B cell (primary cell): ENCODE results near the gene QRICH1. TPM values are rescaled to one million over a fixed set of nuclear protein-coding genes. Genes with fewer than 3 reads are reported as not detected.
A peak's percentile ranks its signal among the peaks of the same experiment; 100 is the strongest.

Experiments used
- ATAC-seq: fragments of 200-7000 bp; cut with Tn5 transposase; one replicate; pipeline ENCODE4 v1.10.0; 2021; ENCODE audit warnings: low read depth, mild to moderate bottlenecking, moderate number of reproducible peaks, moderate library complexity
- CTCF ChIA-PET: fragments of 350-600 bp; sonication (Branson Sonifier 250); formaldehyde crosslinking; loops from one replicate; lab custom pipeline; 2021; ENCODE audit warnings: antibody characterized with exemption, inconsistent platforms; lab: Charles Lee
- POLR2A ChIA-PET: fragments of 350-600 bp; sonication (Branson Sonifier 250); formaldehyde crosslinking; loops from one replicate; lab custom pipeline; 2021; ENCODE audit warnings: antibody characterized with exemption; lab: Charles Lee
- DNase-seq: peaks from one replicate; pipeline ENCODE4 v3.0.0; 2013
- H2AFZ ChIP-seq: 2 replicates; pipeline ENCODE4 v1.6.1; 2012; ENCODE audit warnings: mild to moderate bottlenecking, low read depth, low read length; ENCODE audit not compliant: insufficient read depth, poor library complexity, severe bottlenecking
- H3K27ac ChIP-seq, 2 donors: 1 replicate in 1 of 2; 2 replicates in 1 of 2; pipeline ENCODE4 v1.5.1; 2012 to 2013; ENCODE audit warnings: low read length in 2 of 2, mild to moderate bottlenecking in 2 of 2, moderate library complexity in 1 of 2
- H3K27me3 ChIP-seq, 4 experiments: fragments of 200-600 bp in 1 of 4; sonication (generic) in 1 of 4; replicated peaks in 1 of 4; 1 replicate in 2 of 4; 2 replicates in 2 of 4; pipeline versions ENCODE4 v1.6.1 to v1.7.0; 2013 to 2016; ENCODE audit warnings: low read length in 3 of 4, mild to moderate bottlenecking in 2 of 4, mixed read lengths in 1 of 4, moderate library complexity in 1 of 4; ENCODE audit not compliant: insufficient read depth in 4 of 4, control insufficient read depth in 3 of 4; ENCODE audit errors: control extremely low read depth in 1 of 4
- H3K36me3 ChIP-seq, 2 experiments: replicated peaks in 1 of 2; 1 replicate in 1 of 2; 2 replicates in 1 of 2; pipeline versions ENCODE4 v1.6.1 to v1.7.1; 2013; ENCODE audit warnings: low read length in 1 of 2; ENCODE audit not compliant: insufficient read depth in 2 of 2, control insufficient read depth in 1 of 2; ENCODE audit errors: control extremely low read depth in 1 of 2, extremely low read depth in 1 of 2
- H3K4me1 ChIP-seq, 2 donors: fragments of 200-600 bp in 1 of 2; sonication (generic) in 1 of 2; 1 replicate in 1 of 2; 2 replicates in 1 of 2; pipeline versions ENCODE4 v1.5.1 to v1.6.1; 2013 to 2017; ENCODE audit warnings: low read length in 2 of 2; ENCODE audit not compliant: control insufficient read depth in 2 of 2, insufficient read depth in 2 of 2
- H3K4me2 ChIP-seq: replicated peaks from 2 replicates; pipeline ENCODE3; 2012; ENCODE audit warnings: mild to moderate bottlenecking, low read depth, low read length; ENCODE audit not compliant: poor library complexity, severe bottlenecking
- H3K4me3 ChIP-seq, 5 experiments: fragments of 200-600 bp in 1 of 5; sonication (generic) in 1 of 5; 1 replicate in 3 of 5; 2 replicates in 2 of 5; pipeline versions ENCODE4 v1.5.1 to v1.7.0; 2011 to 2016; ENCODE audit warnings: low read length in 4 of 5, mild to moderate bottlenecking in 4 of 5, low read depth in 2 of 5, control low read depth in 1 of 5, moderate library complexity in 1 of 5; ENCODE audit not compliant: insufficient read depth in 1 of 5; ENCODE audit errors: control extremely low read depth in 1 of 5, extremely low read depth in 1 of 5
- H3K79me2 ChIP-seq: fragments of 200-600 bp; sonication (generic); one replicate; pipeline ENCODE4 v1.6.0; 2016; ENCODE audit warnings: low read length; ENCODE audit not compliant: control insufficient read depth, insufficient read depth
- H3K9ac ChIP-seq: fragments of 200-600 bp; sonication (generic); 2 replicates; pipeline ENCODE4 v1.6.1; 2017; ENCODE audit warnings: mild to moderate bottlenecking, low read length, moderate library complexity
- H3K9me3 ChIP-seq, 3 donors: one replicate each; pipeline versions ENCODE4 v1.6.1 to v1.7.1; 2013; ENCODE audit warnings: low read length in 2 of 3; ENCODE audit not compliant: control insufficient read depth in 2 of 3, insufficient read depth in 1 of 3; ENCODE audit errors: control extremely low read depth in 1 of 3
- H4K20me1 ChIP-seq: 2 replicates; pipeline ENCODE4 v1.6.0; 2012; ENCODE audit warnings: mild to moderate bottlenecking, low read length; ENCODE audit not compliant: insufficient read depth, control insufficient read depth, poor library complexity, severe bottlenecking
- H3K27ac Mint-ChIP-seq: one replicate; pipeline ENCODE4 v1.8.0; 2021; ENCODE audit warnings: mixed read lengths
- H3K27me3 Mint-ChIP-seq: one replicate; pipeline ENCODE4 v1.8.0; 2021; ENCODE audit warnings: mixed read lengths
- H3K4me1 Mint-ChIP-seq: one replicate; pipeline ENCODE4 v1.8.0; 2021; ENCODE audit warnings: mixed read lengths
- H3K4me3 Mint-ChIP-seq: one replicate; pipeline ENCODE4 v1.8.0; 2021; ENCODE audit warnings: mixed read lengths
- H3K9me3 Mint-ChIP-seq: one replicate; pipeline ENCODE4 v1.8.0; 2022; ENCODE audit warnings: mixed read lengths; ENCODE audit not compliant: insufficient read depth
- EZH2 ChIP-seq: IDR thresholded peaks from 2 replicates; pipeline ENCODE4 v1.6.1; 2012; ENCODE audit warnings: borderline replicate concordance, low read depth, mild to moderate bottlenecking, moderate library complexity, low read length; ENCODE audit not compliant: insufficient read depth, poor library complexity, severe bottlenecking
- WGBS: methylation state at CpG from one replicate; pipeline ENCODE4 v1.1.5; 2013; ENCODE audit warnings: missing lambda C conversion rate; ENCODE audit not compliant: insufficient coverage; 5-methylcytosine and 5-hydroxymethylcytosine counted together
- intact Hi-C: fragments of 100-400 bp; cut with micrococcal nuclease; formaldehyde crosslinking; loops from one replicate; pipeline ENCODE4 v1.10.0; 2022
- polyA plus RNA-seq: library from polyadenylated mRNA; depleted of rRNA; stranded (reverse); fragments of >200 nt; gene quantifications from 2 replicates; pipeline ENCODE4 v1.2.3, GENCODE V29; 2012
- total RNA-seq, 2 donors: library from RNA; stranded (reverse); fragments of 120-200 nt in 1 of 2; gene quantifications; 1 replicate in 1 of 2; 2 replicates in 1 of 2; pipeline versions ENCODE4 v1.2.3 to v1.2.4, GENCODE V29; 2013 to 2022
- TF ChIP-seq, protein P1 (sequence below): fragments of 200-600 bp; IDR thresholded peaks from one replicate; pipeline ENCODE4 v1.8.0; 2022; ENCODE audit warnings: antibody characterized with exemption, mild to moderate bottlenecking

The QRICH1 gene
- total and polyA plus RNA-seq, 2 donors (not counting 1 experiment from before 2014, with no cell fraction given), result 179 to 187 TPM

DNA sequence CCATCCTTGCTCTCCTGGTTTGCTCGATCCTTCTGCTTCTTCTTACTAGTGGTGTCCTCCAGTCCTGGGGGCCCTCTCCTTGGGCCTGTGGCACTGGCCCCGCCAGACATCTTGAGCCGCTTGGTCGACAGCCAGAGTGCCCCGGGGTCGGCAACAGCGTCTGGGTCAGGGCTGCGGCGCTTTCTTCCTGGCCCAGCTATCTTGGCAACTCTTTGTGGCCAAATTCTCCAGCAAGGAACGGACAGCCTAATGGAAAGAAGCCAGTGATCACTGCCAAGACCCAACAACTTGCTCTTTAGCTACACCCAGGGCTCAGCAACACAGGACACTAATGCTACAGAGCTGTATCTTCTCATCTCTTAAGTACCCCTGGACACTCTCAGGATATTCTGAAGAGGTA lies 25.2 kb upstream of the QRICH1 start:
- H3K9ac ChIP-seq, result no peak overlapping the region
- ATAC-seq (no peak), DNase-seq (no peak)
- peaks cover 0 to 50% of the 10 kb centered on the region in 2 experiments for H3K36me3 ChIP-seq
- Mint-ChIP-seq H3K27me3 (no peaks in the 10 kb centered on the region), H3K27ac (no peak overlapping the region), H3K4me3 (peak overlapping the region; percentile 88), H3K9me3 (no peaks in the 10 kb centered on the region), H3K4me1 (peaks cover 15% of the 10 kb centered on the region)
- intact Hi-C loops, result no loop called here
- H3K79me2 ChIP-seq, result peaks cover 46% of the 10 kb centered on the region
- H4K20me1 ChIP-seq, result peaks cover 11% of the 10 kb centered on the region
- peaks cover 0 to 5% (median 0%) of the 10 kb centered on the region in 3 donors for H3K9me3 ChIP-seq
- no peak overlapping the region for H3K27ac ChIP-seq
- H2AFZ ChIP-seq, result no peak overlapping the region
- H3K4me1 ChIP-seq, result peaks cover 12 to 21% of the 10 kb centered on the region in 2 donors
- H3K4me3 ChIP-seq, result no peak overlapping the region
- TF ChIP-seq, protein P1, sequence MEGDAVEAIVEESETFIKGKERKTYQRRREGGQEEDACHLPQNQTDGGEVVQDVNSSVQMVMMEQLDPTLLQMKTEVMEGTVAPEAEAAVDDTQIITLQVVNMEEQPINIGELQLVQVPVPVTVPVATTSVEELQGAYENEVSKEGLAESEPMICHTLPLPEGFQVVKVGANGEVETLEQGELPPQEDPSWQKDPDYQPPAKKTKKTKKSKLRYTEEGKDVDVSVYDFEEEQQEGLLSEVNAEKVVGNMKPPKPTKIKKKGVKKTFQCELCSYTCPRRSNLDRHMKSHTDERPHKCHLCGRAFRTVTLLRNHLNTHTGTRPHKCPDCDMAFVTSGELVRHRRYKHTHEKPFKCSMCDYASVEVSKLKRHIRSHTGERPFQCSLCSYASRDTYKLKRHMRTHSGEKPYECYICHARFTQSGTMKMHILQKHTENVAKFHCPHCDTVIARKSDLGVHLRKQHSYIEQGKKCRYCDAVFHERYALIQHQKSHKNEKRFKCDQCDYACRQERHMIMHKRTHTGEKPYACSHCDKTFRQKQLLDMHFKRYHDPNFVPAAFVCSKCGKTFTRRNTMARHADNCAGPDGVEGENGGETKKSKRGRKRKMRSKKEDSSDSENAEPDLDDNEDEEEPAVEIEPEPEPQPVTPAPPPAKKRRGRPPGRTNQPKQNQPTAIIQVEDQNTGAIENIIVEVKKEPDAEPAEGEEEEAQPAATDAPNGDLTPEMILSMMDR, result no peak
- no peak for TF ChIP-seq EZH2
- WGBS, result 97% methylated on average over 10 of the region's 10 CpGs
- H3K27me3 ChIP-seq, result no peaks in the 10 kb centered on the region
- H3K4me2 ChIP-seq, result peak overlapping the region; percentile 88
- POLR2A ChIA-PET, result interaction anchor here (0.9 kb wide), 1 partner anchor 18 kb away, joined by 3 read pairs; no protein-coding TSS in a partner anchor
- CTCF ChIA-PET, result interaction anchor here (0.6 to 1.0 kb wide), 2 partner anchors 12 to 131 kb away, joined by 3 to 4 read pairs; no protein-coding TSS in a partner anchor

DNA sequence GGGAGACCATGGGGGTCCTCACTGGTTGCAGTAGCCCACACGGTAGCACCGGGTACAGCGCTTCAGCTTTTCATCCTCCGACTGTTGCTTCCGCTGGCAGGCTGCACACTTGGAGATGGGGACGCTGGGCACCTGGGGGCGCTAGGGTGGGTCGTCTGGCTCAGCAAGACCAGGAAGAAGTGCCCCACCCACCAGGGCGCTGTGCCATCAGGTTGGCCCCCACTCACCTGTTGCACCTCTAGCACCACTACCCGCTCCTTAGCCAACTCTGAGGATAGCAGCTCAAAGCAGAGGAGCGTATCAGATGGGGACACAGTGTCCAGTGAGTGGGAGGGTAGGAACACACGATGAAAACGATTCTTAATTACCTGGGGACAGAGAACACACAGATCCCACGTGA lies 18.4 kb upstream of the QRICH1 start:
- DNase-seq, result no peak
- Mint-ChIP-seq H3K9me3 (no peaks in the 10 kb centered on the region), H3K27ac (no peak overlapping the region), H3K4me1 (no peaks in the 10 kb centered on the region), H3K27me3 (no peaks in the 10 kb centered on the region), H3K4me3 (no peak overlapping the region)
- Histone ChIP-seq H3K4me2 (no peak overlapping the region), H3K9ac (no peak overlapping the region), H3K27ac (no peak overlapping the region), H4K20me1 (peaks cover 11% of the 10 kb centered on the region), H3K4me1 (no peaks in the 10 kb centered on the region), H3K27me3 (no peaks in the 10 kb centered on the region), H3K4me3 (no peak overlapping the region), H2AFZ (no peak overlapping the region), H3K9me3 (no peaks in the 10 kb centered on the region), H3K79me2 (peaks cover 29% of the 10 kb centered on the region), H3K36me3 (peaks cover 0 to 86% of the 10 kb centered on the region in 2 experiments)
- WGBS, result over 99% methylated on average over 13 of the region's 14 CpGs
- ChIA-PET POLR2A (no interaction called here), CTCF (no interaction called here)
- intact Hi-C loops, result no loop called here
- TF ChIP-seq, protein P1, result no peak
- no peak for TF ChIP-seq EZH2
- no peak for ATAC-seq
